Sigmoid colon (tissue), 7 donors: Measurements from ENCODE around the gene SGPP2. TPM values are rescaled to one million over a fixed set of nuclear protein-coding genes. Genes with fewer than 3 reads are reported as not detected.

Experiments
- DNase-seq: peaks from one replicate; pipeline ENCODE4 v3.0.0-alpha.2; 2019
- H3K27ac ChIP-seq, 4 donors: fragments of 200-600 bp; sonication (generic); one replicate each; pipeline ENCODE4 v1.5.1; 2016 to 2019; ENCODE audit warnings: mild to moderate bottlenecking in 1 of 4
- H3K27me3 ChIP-seq, 3 donors: fragments of 200-600 bp; sonication (generic); one replicate each; pipeline ENCODE4 v1.5.1; 2019; ENCODE audit warnings: mild to moderate bottlenecking in 1 of 3
- H3K36me3 ChIP-seq, 4 donors: fragments of 200-600 bp; sonication (generic); one replicate each; pipeline ENCODE4 v1.5.1; 2016 to 2019
- H3K4me1 ChIP-seq, 4 donors: fragments of 200-600 bp; sonication (generic); one replicate each; pipeline ENCODE4 v1.5.1; 2017 to 2019
- H3K4me3 ChIP-seq, 4 donors: fragments of 200-600 bp; sonication (generic); one replicate each; pipeline ENCODE4 v1.5.1; 2017 to 2019; ENCODE audit warnings: mild to moderate bottlenecking in 2 of 4, moderate library complexity in 1 of 4
- H3K9me3 ChIP-seq, 4 donors: fragments of 200-600 bp in 3 of 4; sonication (generic) in 3 of 4; one replicate each; pipeline versions ENCODE4 v1.5.1 to v1.6.1; 2013 to 2019
- EP300 ChIP-seq, 4 donors: sonication (generic); formaldehyde crosslinking; IDR thresholded peaks; one replicate each; pipeline ENCODE4 v1.6.1; 2017; ENCODE audit warnings: antibody characterized with exemption in 4 of 4
- POLR2A ChIP-seq, 2 donors: fragments of 450-650 bp; IDR thresholded peaks; one replicate each; pipeline ENCODE4 v1.6.1; 2016; ENCODE audit warnings: antibody characterized with exemption in 2 of 2, mild to moderate bottlenecking in 2 of 2, moderate library complexity in 2 of 2
- POLR2AphosphoS5 ChIP-seq, 4 donors: sonication (generic); formaldehyde crosslinking; IDR thresholded peaks; one replicate each; pipeline ENCODE4 v1.6.1; 2017; ENCODE audit warnings: antibody characterized with exemption in 4 of 4
- WGBS, 2 donors: extraction: QIAGEN DNeasy Blood & Tissue Kit; methylation state at CpG; one replicate each; pipeline ENCODE4 v1.1.7; 2013; 5-methylcytosine and 5-hydroxymethylcytosine counted together
- intact Hi-C: fragments of 100-400 bp; cut with DNase I; formaldehyde crosslinking; loops from one replicate; pipeline ENCODE4 v1.15.1; 2023
- polyA plus RNA-seq, 3 donors: library from polyadenylated mRNA; stranded (reverse); fragments of 200-250 nt; gene quantifications; one replicate each; pipeline ENCODE4 v1.2.3, GENCODE V29; 2013
- total RNA-seq, 4 donors: library from RNA; depleted of rRNA; stranded (reverse); fragments of >200 nt; gene quantifications; one replicate each; pipeline ENCODE4 v1.1.0, GENCODE V29; 2016
- TF ChIP-seq, protein P1 (sequence below), 4 experiments: fragments of 450-650 bp in 3 of 4; fragments of 200-600 bp in 1 of 4; IDR thresholded peaks; one replicate each; pipeline ENCODE4 v1.5.1; 2016 to 2019; ENCODE audit warnings: antibody characterized with exemption in 4 of 4, mild to moderate bottlenecking in 3 of 4, moderate library complexity in 2 of 4
- donor health status: healthy with polysubstance abuse.
- donor health status: Bipolar disorder and iron deficiency.
- donor health status: healthy.

SGPP2 gene
- total and polyA plus RNA-seq, 7 donors = 0.49 to 25.1 (median 1.1) TPM

- intact Hi-C loops = no loop called here
- H3K36me3 ChIP-seq = no peaks in the 10 kb centered on the region
- no peak for DNase-seq
- no peaks in the 10 kb centered on the region for H3K9me3 ChIP-seq
- no peak overlapping the region for H3K4me3 ChIP-seq
- 16 to 71% methylated on average over 1 of the region's 1 CpG for WGBS, 2 donors
- H3K4me1 ChIP-seq = no peaks in the 10 kb centered on the region
- no peaks in the 10 kb centered on the region for H3K27me3 ChIP-seq
- no peak overlapping the region for H3K27ac ChIP-seq
- TF ChIP-seq, protein P1, sequence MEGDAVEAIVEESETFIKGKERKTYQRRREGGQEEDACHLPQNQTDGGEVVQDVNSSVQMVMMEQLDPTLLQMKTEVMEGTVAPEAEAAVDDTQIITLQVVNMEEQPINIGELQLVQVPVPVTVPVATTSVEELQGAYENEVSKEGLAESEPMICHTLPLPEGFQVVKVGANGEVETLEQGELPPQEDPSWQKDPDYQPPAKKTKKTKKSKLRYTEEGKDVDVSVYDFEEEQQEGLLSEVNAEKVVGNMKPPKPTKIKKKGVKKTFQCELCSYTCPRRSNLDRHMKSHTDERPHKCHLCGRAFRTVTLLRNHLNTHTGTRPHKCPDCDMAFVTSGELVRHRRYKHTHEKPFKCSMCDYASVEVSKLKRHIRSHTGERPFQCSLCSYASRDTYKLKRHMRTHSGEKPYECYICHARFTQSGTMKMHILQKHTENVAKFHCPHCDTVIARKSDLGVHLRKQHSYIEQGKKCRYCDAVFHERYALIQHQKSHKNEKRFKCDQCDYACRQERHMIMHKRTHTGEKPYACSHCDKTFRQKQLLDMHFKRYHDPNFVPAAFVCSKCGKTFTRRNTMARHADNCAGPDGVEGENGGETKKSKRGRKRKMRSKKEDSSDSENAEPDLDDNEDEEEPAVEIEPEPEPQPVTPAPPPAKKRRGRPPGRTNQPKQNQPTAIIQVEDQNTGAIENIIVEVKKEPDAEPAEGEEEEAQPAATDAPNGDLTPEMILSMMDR (IDR thresholded peaks at IDR 0.05) = no peak
- TF ChIP-seq POLR2AphosphoS5 (IDR thresholded peaks at IDR 0.05) (no peak), POLR2A (IDR thresholded peaks at IDR 0.05) (no peak), EP300 (IDR thresholded peaks at IDR 0.05) (no peak)
These were observed 15.3 kb downstream of the SGPP2 start for GRCh38 chr2:222439692-222440091.

- H3K9me3 ChIP-seq = no peaks in the 10 kb centered on the region
- intact Hi-C loops = no loop called here
- H3K27me3 ChIP-seq = no peaks in the 10 kb centered on the region
- no peak overlapping the region for H3K4me3 ChIP-seq
- no peak overlapping the region for H3K27ac ChIP-seq
- H3K36me3 ChIP-seq = no peaks in the 10 kb centered on the region
- H3K4me1 ChIP-seq = no peaks in the 10 kb centered on the region
- DNase-seq = no peak
- TF ChIP-seq POLR2A (IDR thresholded peaks at IDR 0.05) (no peak), POLR2AphosphoS5 (IDR thresholded peaks at IDR 0.05) (no peak), EP300 (IDR thresholded peaks at IDR 0.05) (no peak)
- TF ChIP-seq, protein P1 (IDR thresholded peaks at IDR 0.05) = no peak
- WGBS, 2 donors = 70 to 72% methylated on average over 4 of the region's 4 CpGs
These were observed 16.5 kb downstream of the SGPP2 start for GRCh38 chr2:222440673-222441422.

DNA sequence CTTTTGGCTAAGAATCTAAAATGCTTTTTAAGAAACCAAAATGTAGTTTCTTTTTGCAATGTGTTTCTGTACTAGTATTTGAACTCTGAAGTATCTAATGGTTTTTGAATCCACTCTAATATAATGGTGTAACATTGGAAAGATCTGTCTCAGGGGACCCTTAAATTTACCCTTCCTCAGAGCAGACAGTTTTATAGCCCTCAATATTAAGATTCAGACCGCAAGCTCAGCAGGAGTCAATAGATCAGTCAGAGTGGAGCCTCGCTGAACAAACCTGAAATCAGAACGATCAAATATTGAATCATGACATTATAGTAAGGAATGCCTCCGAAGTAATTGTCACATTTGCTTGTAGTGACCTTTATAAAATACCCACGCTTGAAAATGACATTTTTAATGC is 18.3 kb downstream of the SGPP2 start:
- H3K36me3 ChIP-seq = no peaks in the 10 kb centered on the region
- no peaks in the 10 kb centered on the region for H3K4me1 ChIP-seq
- H3K9me3 ChIP-seq = no peaks in the 10 kb centered on the region
- no peaks in the 10 kb centered on the region for H3K27me3 ChIP-seq
- H3K4me3 ChIP-seq = no peak overlapping the region
- TF ChIP-seq, protein P1 (IDR thresholded peaks at IDR 0.05) = no peak
- TF ChIP-seq POLR2A (IDR thresholded peaks at IDR 0.05) (no peak), EP300 (IDR thresholded peaks at IDR 0.05) (no peak), POLR2AphosphoS5 (IDR thresholded peaks at IDR 0.05) (no peak)
- 80% methylated on average over 5 of the region's 5 CpGs for WGBS, 2 donors
- intact Hi-C loops = no loop called here
- no peak for DNase-seq
- H3K27ac ChIP-seq = no peak overlapping the region

DNA sequence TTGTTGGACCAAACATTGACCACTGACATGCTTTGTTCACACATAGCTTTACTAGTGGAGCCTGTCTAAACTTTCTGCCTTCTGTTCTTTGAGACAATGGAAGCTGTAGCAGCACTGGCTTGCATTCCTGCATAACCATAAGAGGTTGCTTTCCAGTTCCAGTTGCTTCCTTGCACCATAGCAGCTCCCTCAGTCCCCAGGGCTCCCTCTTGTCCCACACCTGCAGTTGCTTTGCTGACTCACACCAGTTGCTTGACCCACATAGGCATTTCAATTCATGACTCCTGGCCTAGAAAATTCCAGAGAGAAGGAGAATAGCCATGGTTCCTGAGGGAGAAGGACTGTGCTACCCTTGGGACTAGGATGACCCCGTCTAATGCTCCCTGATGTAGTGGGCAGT is 20.9 kb downstream of the SGPP2 start:
- H3K4me1 ChIP-seq = no peaks in the 10 kb centered on the region
- TF ChIP-seq POLR2AphosphoS5 (IDR thresholded peaks at IDR 0.05) (no peak), POLR2A (IDR thresholded peaks at IDR 0.05) (no peak), EP300 (IDR thresholded peaks at IDR 0.05) (no peak)
- TF ChIP-seq, protein P1 (IDR thresholded peaks at IDR 0.05) = no peak
- no peaks in the 10 kb centered on the region for H3K36me3 ChIP-seq
- intact Hi-C loops = no loop called here
- no peaks in the 10 kb centered on the region for H3K9me3 ChIP-seq
- no peaks in the 10 kb centered on the region for H3K27me3 ChIP-seq
- 85 to 95% methylated on average over 1 of the region's 1 CpG for WGBS, 2 donors
- no peak overlapping the region for H3K27ac ChIP-seq
- DNase-seq = no peak
- no peak overlapping the region for H3K4me3 ChIP-seq

GRCh38 chr2:222447131-222447530 is 22.8 kb downstream of the SGPP2 start:
- H3K4me1 ChIP-seq = no peaks in the 10 kb centered on the region
- H3K9me3 ChIP-seq = no peaks in the 10 kb centered on the region
- no peak overlapping the region for H3K27ac ChIP-seq
- DNase-seq = no peak
- intact Hi-C loops = no loop called here
- H3K36me3 ChIP-seq = no peaks in the 10 kb centered on the region
- H3K4me3 ChIP-seq = no peak overlapping the region
- TF ChIP-seq POLR2AphosphoS5 (IDR thresholded peaks at IDR 0.05) = no peak
- no peak for TF ChIP-seq EP300 (IDR thresholded peaks at IDR 0.05)
- TF ChIP-seq, protein P1 (IDR thresholded peaks at IDR 0.05) = no peak
- TF ChIP-seq POLR2A (IDR thresholded peaks at IDR 0.05) = no peak
- WGBS, 2 donors = 89% methylated on average over 3 of the region's 3 CpGs
- no peaks in the 10 kb centered on the region for H3K27me3 ChIP-seq
